Mesodermal cell (in vitro differentiated cells): ENCODE measurements around the gene SPDEF.

ENCODE experiments used
- H3K27ac ChIP-seq: 2 replicates; pipeline ENCODE4 v1.7.0; 2013; ENCODE audit warnings: mild to moderate bottlenecking, low read depth, low read length, moderate library complexity; ENCODE audit not compliant: severe bottlenecking
- H3K36me3 ChIP-seq: 2 replicates; pipeline ENCODE4 v1.7.1; 2013; ENCODE audit warnings: mild to moderate bottlenecking, low read length, moderate library complexity; ENCODE audit not compliant: control insufficient read depth, insufficient read depth
- H3K4me1 ChIP-seq: one replicate; pipeline ENCODE4 v1.7.1; 2013; ENCODE audit warnings: mild to moderate bottlenecking, low read length; ENCODE audit not compliant: insufficient read depth, control insufficient read depth, poor library complexity, severe bottlenecking
- H3K4me3 ChIP-seq: 2 replicates; pipeline ENCODE4 v1.7.0; 2013; ENCODE audit warnings: low read length, control low read depth, mild to moderate bottlenecking; ENCODE audit not compliant: insufficient read depth, poor library complexity, severe bottlenecking; ENCODE audit errors: extremely low read depth
- H3K9me3 ChIP-seq: 2 replicates; pipeline ENCODE4 v1.7.1; 2013; ENCODE audit warnings: mild to moderate bottlenecking, low read length, moderate library complexity; ENCODE audit not compliant: control insufficient read depth
- WGBS, 2 experiments: methylation state at CpG; one replicate each; pipeline ENCODE4 v1.1.5; 2013; ENCODE audit warnings: missing lambda C conversion rate in 2 of 2; ENCODE audit not compliant: insufficient coverage in 2 of 2; 5-methylcytosine and 5-hydroxymethylcytosine counted together

Gene SPDEF

DNA sequence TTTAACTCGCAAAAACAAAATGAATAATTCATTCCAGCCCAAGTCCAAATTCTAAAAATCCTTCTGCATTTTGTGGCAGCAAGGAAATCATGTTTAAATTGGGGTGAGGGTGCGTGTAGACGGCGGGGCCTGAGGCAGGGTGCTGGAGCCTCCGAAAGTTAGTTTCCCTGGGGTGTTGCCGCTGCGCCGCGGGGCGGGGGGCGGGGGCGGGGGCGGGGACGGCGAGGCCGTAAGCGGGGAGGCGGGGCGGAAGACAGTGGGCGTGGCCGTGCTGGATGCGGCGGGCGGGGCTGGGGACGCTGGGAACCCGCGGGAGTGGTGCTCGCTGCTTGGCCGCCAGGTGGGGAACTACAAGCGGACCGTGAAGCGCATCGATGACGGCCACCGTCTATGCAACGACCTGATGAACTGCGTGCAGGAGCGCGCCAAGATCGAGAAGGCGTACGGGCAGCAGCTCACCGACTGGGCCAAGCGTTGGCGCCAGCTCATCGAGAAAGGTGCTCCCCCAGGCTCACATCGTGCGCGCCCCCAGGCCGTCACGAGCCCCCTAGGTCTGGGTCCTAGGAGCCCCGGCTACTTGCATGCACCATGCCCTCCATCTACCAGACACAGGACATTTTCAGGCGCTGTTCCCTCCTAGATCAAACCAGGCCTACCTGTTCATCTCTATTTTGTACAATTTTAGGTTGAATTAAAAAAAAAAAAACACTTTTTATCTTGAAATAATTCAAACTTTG, 29.0 kb downstream of the SPDEF start:
- Histone ChIP-seq H3K36me3 (no peaks in the 10 kb centered on the region), H3K9me3 (no peaks in the 10 kb centered on the region), H3K27ac (no peak overlapping the region), H3K4me1 (no peaks in the 10 kb centered on the region), H3K4me3 (peak overlapping the region; percentile 5)
- 0 to 3% methylated on average over 34 to 39 of the region's 53 CpGs for WGBS, 2 experiments

DNA sequence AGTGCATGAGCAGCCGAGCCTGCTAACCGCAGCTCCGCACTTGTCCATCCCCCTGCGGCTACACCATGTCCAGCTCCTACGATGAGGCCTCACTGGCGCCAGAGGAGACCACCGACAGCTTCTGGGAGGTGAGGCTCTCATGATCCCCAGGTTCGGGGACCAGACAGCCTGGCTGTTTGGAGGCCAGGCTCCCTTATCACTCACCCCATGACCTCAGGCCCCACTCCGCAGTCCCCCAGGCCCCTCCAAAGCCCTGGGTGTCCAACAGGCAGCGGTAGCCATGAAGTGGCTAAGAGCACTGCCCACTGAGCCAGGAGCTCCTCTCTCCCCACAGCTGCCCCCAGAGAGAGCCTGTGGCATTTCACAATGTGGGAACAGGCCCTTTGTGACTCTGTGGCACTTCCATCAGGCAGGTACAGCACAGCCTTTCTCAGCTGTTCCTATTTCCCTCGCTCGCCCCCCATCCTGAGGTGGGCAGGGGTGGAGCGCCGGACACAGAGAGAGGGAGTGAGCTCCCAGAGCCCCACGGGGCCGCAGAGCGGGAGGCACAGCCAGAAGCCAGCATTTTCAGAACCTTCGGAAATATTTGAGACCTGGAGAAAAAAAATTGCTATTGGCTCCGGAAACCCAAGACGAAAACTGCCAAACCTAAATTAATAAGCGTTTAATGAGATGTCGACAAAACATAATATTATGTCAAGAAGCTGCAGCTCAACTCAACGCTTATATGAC, 29.7 kb downstream of the SPDEF start:
- no peak overlapping the region for H3K4me3 ChIP-seq
- no peaks in the 10 kb centered on the region for H3K9me3 ChIP-seq

DNA sequence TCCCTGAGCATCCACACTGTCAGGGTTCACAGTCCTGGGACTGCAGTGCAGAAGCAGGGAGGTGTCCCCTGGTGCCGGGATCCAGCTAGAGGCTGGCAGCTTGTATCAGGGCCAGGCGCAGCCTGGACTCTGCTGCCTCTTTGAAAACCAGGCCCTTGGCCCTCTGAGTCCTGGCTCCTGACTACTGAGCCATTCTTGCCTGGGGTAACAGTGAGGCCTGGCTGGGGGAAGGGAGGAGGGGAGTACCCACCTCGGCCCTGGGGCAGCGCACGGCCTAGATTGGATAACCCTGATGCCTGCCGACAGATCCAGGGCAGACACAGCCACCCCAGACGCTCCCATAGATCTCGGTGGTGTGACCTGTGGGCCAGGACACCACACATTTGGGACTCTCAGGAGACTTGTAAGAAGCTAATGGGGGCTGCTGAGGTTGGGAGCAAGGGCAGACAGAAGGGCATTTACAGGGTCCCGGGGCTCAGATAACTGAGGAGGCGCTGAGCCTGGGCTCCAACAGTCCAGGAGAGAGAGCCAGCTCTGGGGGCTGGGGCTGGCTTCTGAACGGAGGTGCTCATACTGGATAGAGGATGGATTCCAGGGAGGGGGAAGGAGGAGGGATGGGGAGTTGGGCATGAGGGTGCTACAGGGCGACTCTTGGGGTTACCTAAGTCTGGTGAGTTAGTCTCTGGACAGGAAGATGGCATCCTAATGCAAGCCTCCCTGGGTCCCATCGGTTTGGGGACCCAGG, 30.5 kb downstream of the SPDEF start:
- Histone ChIP-seq H3K4me3 (no peak overlapping the region), H3K9me3 (no peaks in the 10 kb centered on the region), H3K4me1 (no peaks in the 10 kb centered on the region), H3K27ac (no peak overlapping the region), H3K36me3 (no peaks in the 10 kb centered on the region)
- 85 to 89% methylated on average over 11 to 13 of the region's 13 CpGs for WGBS, 2 experiments

More for the DNA sequence above, 29.7 kb downstream of the SPDEF start:
- no peak overlapping the region for H3K27ac ChIP-seq
- 74 to 80% methylated on average over 12 to 19 of the region's 23 CpGs for WGBS, 2 experiments
- H3K36me3 ChIP-seq: no peaks in the 10 kb centered on the region
- no peaks in the 10 kb centered on the region for H3K4me1 ChIP-seq

DNA sequence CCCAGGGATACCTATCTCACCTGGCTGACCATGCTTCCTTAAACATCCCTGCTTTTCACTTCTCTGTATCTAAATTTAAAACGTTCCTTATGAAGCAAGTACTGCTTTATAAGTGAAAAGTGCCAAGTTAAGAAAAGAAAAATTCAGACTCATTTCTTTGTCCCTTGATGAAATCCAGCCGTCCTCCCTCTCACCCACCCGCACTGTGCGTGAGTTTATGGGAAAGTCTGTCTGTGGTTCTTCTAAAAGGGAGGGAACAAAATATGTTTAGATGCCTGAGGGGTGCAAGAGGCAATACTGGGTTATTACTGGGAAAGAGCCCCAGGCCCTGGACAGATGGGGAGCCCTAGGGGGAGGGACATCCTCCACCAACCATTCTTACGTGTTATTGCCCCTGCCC, 31.2 kb downstream of the SPDEF start:
- 100% methylated on average over 2 of the region's 5 CpGs; no CpG with 5 or more reads in 1 of the 2 experiments for WGBS, 2 experiments
- H3K36me3 ChIP-seq: no peaks in the 10 kb centered on the region
- no peaks in the 10 kb centered on the region for H3K9me3 ChIP-seq
- H3K4me3 ChIP-seq: no peak overlapping the region
- H3K27ac ChIP-seq: no peak overlapping the region
- no peaks in the 10 kb centered on the region for H3K4me1 ChIP-seq

DNA sequence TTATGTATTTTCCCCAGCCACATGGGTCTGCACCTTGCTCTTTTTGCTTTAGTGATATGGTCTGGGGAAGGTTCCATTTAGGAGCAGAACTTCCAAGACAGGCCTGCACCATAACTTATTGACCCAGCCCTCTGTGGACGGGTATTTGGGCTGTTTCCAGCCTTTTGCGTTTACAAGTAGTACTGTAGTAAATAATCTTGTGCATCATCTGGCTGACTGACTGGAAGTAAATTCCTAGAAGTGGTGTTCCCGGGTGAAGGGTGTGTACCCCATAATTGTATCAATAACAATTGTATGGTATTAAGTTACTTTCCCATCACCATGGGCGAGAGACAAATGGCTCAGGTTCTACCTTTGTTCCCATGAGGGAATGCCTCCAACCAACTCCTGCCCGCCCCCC, 31.6 kb downstream of the SPDEF start:
- Histone ChIP-seq H3K4me3 (no peak overlapping the region), H3K36me3 (no peaks in the 10 kb centered on the region), H3K9me3 (no peaks in the 10 kb centered on the region), H3K4me1 (no peaks in the 10 kb centered on the region), H3K27ac (no peak overlapping the region)
- no CpG with 5 or more reads among the region's 5 CpGs for WGBS, 2 experiments

DNA sequence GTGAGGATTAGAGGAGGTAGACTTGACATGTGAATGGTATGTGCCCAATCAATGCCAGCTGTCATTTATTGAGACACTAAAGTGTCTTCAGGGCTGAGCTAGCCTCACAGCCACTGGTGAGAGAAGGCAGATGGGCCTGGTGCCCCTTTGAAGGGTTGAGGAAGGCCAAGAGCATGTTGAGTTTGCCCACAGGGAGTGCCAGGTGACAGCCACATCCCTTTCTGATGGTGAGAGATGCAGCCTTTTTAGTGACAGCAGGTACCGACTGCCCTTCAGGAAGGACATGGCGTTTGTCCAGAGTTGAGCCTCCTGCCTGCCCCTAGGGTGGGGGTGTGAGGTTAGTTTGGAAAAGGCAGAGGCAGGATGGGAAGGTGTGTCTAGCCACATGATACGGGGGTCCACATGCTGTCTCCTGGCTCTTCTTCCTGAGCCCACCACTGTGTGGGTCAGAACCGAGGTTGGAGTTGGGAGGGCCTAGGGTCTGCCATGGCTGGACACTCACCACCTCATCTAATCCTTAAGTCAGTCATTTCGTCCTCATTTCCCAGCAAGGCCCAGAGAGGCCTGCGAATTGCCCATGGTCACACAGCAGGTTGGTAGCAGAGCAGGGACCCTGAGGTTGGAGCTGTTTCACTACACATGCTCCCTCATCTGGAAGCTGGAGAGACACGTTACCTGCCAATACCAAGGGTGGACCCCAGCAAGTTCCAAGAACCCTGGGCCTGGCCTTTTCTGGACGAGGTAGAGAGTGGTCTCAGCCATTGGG, 32.5 kb downstream of the SPDEF start:
- Histone ChIP-seq H3K4me3 (no peak overlapping the region), H3K27ac (no peak overlapping the region), H3K36me3 (no peaks in the 10 kb centered on the region), H3K4me1 (no peaks in the 10 kb centered on the region), H3K9me3 (no peaks in the 10 kb centered on the region)
- 89 to 91% methylated on average over 7 of the region's 8 CpGs for WGBS, 2 experiments

DNA sequence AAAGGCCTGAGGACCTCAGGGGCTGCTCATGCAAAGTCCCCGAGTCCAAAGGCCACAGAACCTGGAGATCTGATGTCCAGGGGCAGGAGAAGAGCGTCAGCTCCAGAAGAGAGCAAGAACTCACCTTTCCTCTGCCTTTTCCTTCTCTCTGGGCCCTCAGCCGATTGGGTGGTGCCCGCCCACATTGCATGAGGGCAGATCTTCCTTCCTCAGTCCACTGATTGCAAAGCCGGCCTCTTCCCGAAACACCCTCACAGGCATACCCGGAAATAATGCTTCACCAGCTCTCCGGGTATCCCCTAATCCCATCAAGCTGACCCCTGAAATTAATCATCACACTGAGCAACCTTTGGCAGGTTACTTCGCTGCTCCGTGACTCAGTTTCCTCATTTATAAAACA, 33.4 kb downstream of the SPDEF start:
- Histone ChIP-seq H3K27ac (no peak overlapping the region), H3K4me3 (no peak overlapping the region), H3K9me3 (no peaks in the 10 kb centered on the region), H3K36me3 (no peaks in the 10 kb centered on the region), H3K4me1 (no peaks in the 10 kb centered on the region)
- 90 to 93% methylated on average over 9 to 10 of the region's 10 CpGs for WGBS, 2 experiments

DNA sequence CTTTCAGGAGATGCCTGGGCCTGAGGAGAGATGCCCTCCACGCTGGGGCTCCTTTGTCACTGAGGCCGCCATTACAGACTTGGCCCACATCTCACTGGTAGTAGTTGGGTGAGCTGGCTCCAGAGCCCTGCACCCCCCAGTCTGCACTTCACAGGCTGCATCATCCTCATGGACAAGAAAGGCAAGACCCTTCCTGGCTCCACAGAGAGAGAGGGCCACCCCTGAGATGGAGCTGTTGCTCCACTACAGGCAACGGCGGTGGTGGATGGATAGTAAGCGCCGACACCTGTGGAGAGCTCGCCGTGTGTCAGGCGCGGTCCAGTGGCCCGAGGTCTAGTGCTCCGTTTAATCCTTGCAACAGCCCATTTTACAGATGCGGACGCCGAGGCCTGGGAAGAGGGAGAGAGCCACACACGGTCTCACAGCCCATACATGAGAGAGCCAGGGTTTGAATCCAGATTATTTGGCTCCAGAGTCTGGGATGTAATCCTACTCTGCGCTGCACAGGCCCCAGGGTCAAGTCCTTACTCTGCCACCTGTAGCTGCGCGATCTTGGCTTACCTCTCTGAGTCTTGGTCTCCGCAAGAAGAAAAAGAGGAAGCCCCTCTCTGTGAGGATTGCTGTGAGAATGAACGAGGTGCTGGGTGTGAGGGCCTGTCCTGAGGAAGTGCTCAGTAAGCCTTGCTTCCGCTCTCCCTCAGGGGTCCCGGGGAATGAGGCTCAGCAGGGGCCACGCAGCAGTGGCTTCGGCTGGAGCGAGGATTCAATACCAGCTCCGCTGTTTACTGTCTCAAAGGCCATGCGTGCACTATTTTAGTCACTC, 34.5 kb downstream of the SPDEF start:
- WGBS, 2 experiments: 95% methylated on average over 26 to 28 of the region's 28 CpGs
- H3K27ac ChIP-seq: no peak overlapping the region
- H3K4me3 ChIP-seq: no peak overlapping the region
- no peaks in the 10 kb centered on the region for H3K36me3 ChIP-seq
- H3K4me1 ChIP-seq: no peaks in the 10 kb centered on the region
- no peaks in the 10 kb centered on the region for H3K9me3 ChIP-seq

DNA sequence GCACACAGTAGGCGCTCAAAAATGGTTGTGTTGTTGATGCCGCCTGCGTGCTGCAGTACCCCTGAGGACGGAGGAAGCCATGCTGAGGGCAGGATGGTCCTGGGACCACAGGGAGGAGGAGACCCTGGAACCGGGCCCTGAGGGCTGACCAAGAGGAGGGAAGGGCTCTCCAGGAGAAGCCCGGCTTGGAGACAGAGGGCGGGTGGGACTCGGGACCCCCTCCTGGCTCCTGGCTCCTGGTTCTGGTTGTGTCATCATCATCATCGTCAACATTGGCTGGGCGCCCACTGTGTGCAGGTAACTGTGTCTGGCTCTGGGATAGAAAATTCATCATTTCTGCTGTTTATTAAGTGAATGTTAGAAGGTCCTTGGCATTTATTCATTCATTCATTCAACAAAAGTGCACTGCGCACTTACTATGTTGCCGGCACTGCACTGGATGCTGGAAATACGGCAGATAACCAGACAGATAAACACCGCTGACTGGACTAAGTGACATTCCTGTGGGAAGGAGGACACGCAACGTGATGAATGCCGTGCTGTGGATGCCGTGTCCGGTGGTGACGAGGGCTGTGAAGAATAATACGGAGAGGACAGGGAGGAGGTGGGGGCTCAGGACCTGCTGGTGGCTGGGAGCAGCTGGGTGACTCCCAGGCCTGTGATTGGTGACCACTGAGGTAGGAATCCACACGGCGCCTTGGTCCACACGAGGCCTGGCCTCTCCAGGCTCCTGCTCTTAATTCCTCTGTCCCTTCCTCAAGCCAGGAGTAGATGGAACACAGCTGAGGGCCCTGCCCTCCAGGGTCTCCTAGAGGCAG, 35.3 kb downstream of the SPDEF start:
- H3K27ac ChIP-seq: no peak overlapping the region
- H3K36me3 ChIP-seq: no peaks in the 10 kb centered on the region
- no peaks in the 10 kb centered on the region for H3K9me3 ChIP-seq
- no peaks in the 10 kb centered on the region for H3K4me1 ChIP-seq
- 94 to 96% methylated on average over 19 to 23 of the region's 24 CpGs for WGBS, 2 experiments
- no peak overlapping the region for H3K4me3 ChIP-seq
